ENCODE data around the gene TRIM33. TPM values are rescaled to one million over a fixed set of nuclear protein-coding genes. Genes with fewer than 3 reads are reported as not detected.
"Not testable (repeated sequence)": the region's sequence is repeated elsewhere in the genome, so short reads cannot be mapped to it uniquely, and the experiment has no call there.

TRIM33 gene
- total and polyA plus RNA-seq, 4 donors: 5.6 to 42.8 (median 30.4) TPM

DNA sequence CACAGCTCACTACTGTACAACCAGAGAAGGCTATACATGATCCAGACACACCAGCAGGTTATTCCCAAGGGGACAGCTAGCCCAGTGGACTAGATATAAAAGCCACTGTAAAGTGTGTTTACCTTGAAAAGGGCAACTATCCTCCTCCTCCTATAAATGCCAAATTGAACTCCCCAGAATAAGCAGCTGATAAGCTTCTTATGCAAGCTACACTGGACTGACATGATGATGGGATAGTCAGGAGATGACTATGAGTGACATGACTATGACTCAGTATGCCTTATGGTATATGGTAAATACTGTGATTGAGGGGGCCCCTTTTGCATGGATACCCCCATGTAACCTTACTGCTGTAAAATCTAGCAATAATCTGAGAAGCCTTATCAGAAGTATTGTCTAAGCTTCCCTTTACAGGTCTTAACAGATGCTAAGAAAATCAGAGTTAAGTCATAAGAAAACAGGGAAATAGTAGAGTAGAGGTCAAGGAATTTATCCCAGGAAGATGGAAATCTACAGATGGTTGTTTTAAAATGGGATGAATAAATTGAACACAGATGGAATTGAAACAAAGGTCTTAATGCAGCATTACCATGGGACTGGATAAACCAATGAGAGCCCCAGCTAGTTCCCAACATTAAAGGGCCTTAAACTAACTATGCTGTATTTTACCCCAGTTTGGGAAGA lies 55.8 kb downstream of the TRIM33 start:
- Histone ChIP-seq H3K4me3 (ENCODE audit: low read length in 2 of 2) (no peak overlapping the region), H3K36me3 (ENCODE audit: control insufficient read depth in 1 of 2, insufficient read depth in 2 of 2, low read length in 1 of 2) (peaks cover 4 to 5% of the 10 kb centered on the region in 2 donors), H3K27ac (ENCODE audit: low read depth in 1 of 2, low read length in 2 of 2) (no peak overlapping the region), H3K4me1 (ENCODE audit: control insufficient read depth in 1 of 2, insufficient read depth in 2 of 2, low read length in 2 of 2) (no peaks in the 10 kb centered on the region), H3K27me3 (ENCODE audit: control insufficient read depth in 1 of 2, insufficient read depth in 2 of 2, low read length in 1 of 2) (no peaks in the 10 kb centered on the region), H3K9me3 (ENCODE audit: control insufficient read depth, low read length) (no peaks in the 10 kb centered on the region)
- DNase-seq (no peak), ATAC-seq (ENCODE audit: low FRiP score) (no peak)
- intact Hi-C loops (cut with DNase I): no loop called here

DNA sequence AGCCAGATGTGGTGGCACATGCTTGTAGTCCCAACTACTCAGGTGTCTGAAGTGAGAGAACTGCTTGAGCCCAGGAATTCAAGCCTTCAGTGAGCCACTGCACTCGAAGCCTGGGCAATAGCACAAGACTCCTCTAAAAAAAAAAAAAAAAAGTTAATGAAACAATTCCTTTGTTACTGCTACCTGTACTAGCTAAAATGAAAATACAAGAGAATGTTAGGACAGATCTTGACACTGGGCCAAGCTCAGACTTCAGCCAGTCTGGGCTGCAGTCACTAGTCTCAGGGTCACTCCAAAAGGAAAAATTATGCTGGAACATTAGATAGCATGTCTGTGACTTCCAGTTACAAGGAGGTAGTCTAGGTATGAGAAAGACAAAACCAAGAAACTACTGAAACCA lies 56.5 kb downstream of the TRIM33 start:
- ATAC-seq (ENCODE audit: low FRiP score): no peak
- Histone ChIP-seq H3K9me3 (ENCODE audit: control insufficient read depth, low read length) (no peaks in the 10 kb centered on the region), H3K4me1 (ENCODE audit: control insufficient read depth in 1 of 2, insufficient read depth in 2 of 2, low read length in 2 of 2) (no peaks in the 10 kb centered on the region), H3K27ac (ENCODE audit: low read depth in 1 of 2, low read length in 2 of 2) (no peak overlapping the region), H3K27me3 (ENCODE audit: control insufficient read depth in 1 of 2, insufficient read depth in 2 of 2, low read length in 1 of 2) (no peaks in the 10 kb centered on the region), H3K4me3 (ENCODE audit: low read length in 2 of 2) (no peak overlapping the region), H3K36me3 (ENCODE audit: control insufficient read depth in 1 of 2, insufficient read depth in 2 of 2, low read length in 1 of 2) (peaks cover 1 to 5% of the 10 kb centered on the region in 2 donors)
- no peak for DNase-seq
- intact Hi-C loops (cut with DNase I): no loop called here
- 84 to 90% methylated on average over 1 of the region's 1 CpG for WGBS, 2 donors

DNA sequence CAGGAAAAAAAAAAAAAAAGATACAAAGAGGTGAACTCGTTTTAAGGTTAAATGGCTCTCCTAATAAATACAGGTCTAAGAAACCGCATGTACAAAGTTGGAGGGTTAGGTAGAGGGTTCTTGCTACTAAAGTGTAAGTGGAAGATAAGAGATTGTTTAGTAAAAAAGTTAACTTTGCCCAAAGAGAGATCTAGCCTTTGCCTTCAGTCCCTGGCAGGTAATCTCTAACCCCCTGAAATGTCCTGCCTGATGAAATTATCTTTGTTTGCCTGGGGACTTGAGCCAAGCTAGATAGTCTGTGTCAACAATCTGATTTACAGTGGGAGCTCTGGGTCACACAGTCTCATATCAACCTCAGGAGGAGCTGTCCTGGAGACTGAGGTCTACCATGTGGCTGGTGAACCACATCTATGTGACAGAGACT lies 57.6 kb downstream of the TRIM33 start:
- Histone ChIP-seq H3K4me3 (ENCODE audit: low read length in 2 of 2) (no peak overlapping the region), H3K36me3 (ENCODE audit: control insufficient read depth in 1 of 2, insufficient read depth in 2 of 2, low read length in 1 of 2) (peaks cover 0 to 6% of the 10 kb centered on the region in 2 donors), H3K27me3 (ENCODE audit: control insufficient read depth in 1 of 2, insufficient read depth in 2 of 2, low read length in 1 of 2) (no peaks in the 10 kb centered on the region), H3K9me3 (ENCODE audit: control insufficient read depth, low read length) (no peaks in the 10 kb centered on the region), H3K4me1 (ENCODE audit: control insufficient read depth in 1 of 2, insufficient read depth in 2 of 2, low read length in 2 of 2) (no peaks in the 10 kb centered on the region), H3K27ac (ENCODE audit: low read depth in 1 of 2, low read length in 2 of 2) (no peak overlapping the region)
- WGBS, 2 donors: 78 to 90% methylated on average over 2 of the region's 2 CpGs
- intact Hi-C loops (cut with DNase I): no loop called here
- ATAC-seq (ENCODE audit: low FRiP score) (no peak), DNase-seq (no peak)

DNA sequence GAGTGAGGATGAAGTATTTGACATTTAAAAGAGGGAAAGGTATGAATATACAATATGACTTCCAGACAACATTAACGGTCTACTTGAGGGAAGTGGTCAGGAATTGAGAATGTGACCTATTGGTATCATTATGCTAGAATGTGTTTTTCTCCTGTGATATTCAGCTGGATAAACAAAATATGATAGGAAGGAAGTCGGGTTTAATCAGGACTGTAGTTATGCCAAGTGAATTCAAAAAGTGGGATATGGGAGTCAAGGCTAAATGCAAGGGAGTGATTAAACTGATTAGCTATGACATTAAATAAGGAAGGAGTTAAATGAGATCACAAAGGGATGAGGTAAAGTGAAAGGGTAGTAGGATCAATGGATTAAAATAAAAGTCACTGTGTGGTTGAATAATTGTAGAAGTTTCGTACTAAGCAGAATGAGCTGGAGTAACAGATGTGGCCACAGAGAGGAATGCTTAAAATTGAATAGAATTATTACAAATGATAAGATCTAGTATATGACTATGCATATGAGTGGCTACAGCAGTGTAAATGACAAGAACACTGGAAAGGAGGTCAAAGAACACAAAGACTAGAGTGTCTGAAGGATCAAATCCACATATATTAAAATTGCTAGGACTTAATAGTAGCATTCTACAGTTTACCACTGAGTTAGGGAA lies 62.5 kb downstream of the TRIM33 start:
- ATAC-seq (ENCODE audit: low FRiP score) (no peak), DNase-seq (no peak)
- 84 to 85% methylated on average over 3 of the region's 3 CpGs for WGBS, 2 donors
- peaks cover 0 to 4% of the 10 kb centered on the region in 2 donors for H3K36me3 ChIP-seq (ENCODE audit: control insufficient read depth in 1 of 2, insufficient read depth in 2 of 2, low read length in 1 of 2)
- intact Hi-C loops (cut with DNase I): loop anchor here in 1 of 2 donors (10.0 kb wide), 1 partner anchor 66 kb away; the partner anchor contains the start of gene TRIM33
- H3K4me3 ChIP-seq (ENCODE audit: low read length in 2 of 2): no peak overlapping the region
- no peak overlapping the region for H3K27ac ChIP-seq (ENCODE audit: low read depth in 1 of 2, low read length in 2 of 2)
- H3K27me3 ChIP-seq (ENCODE audit: control insufficient read depth in 1 of 2, insufficient read depth in 2 of 2, low read length in 1 of 2): no peaks in the 10 kb centered on the region
- no peaks in the 10 kb centered on the region for H3K9me3 ChIP-seq (ENCODE audit: control insufficient read depth, low read length)
- no peaks in the 10 kb centered on the region for H3K4me1 ChIP-seq (ENCODE audit: control insufficient read depth in 1 of 2, insufficient read depth in 2 of 2, low read length in 2 of 2)

DNA sequence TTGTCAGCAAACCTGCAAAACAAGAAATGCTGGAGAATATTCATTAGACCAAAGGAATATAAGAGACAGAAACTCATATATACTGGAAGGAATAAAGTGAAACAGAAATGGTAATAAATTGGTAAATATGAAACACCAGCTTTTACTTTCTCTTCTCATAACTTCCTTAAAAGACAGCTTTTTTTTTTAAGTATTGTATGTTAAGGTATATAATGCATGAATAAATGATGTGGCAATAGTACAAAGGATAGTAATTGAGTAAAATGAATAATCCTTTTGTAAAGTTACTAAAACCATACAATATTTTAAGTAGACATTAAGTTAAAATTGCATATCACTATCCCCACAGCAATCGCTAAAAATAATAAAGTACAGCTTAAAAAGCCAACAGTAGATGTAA lies 64.8 kb downstream of the TRIM33 start:
- Histone ChIP-seq H3K27me3 (ENCODE audit: control insufficient read depth in 1 of 2, insufficient read depth in 2 of 2, low read length in 1 of 2) (no peaks in the 10 kb centered on the region), H3K36me3 (ENCODE audit: control insufficient read depth in 1 of 2, insufficient read depth in 2 of 2, low read length in 1 of 2) (peaks cover 0 to 4% of the 10 kb centered on the region in 2 donors), H3K27ac (ENCODE audit: low read depth in 1 of 2, low read length in 2 of 2) (no peak overlapping the region), H3K4me3 (ENCODE audit: low read length in 2 of 2) (no peak overlapping the region), H3K4me1 (ENCODE audit: control insufficient read depth in 1 of 2, insufficient read depth in 2 of 2, low read length in 2 of 2) (no peaks in the 10 kb centered on the region), H3K9me3 (ENCODE audit: control insufficient read depth, low read length) (no peaks in the 10 kb centered on the region)
- DNase-seq: no peak
- intact Hi-C loops (cut with DNase I): loop anchor here in 1 of 2 donors (10.0 kb wide), 1 partner anchor 69 kb away; the partner anchor contains the start of gene TRIM33
- WGBS, 2 donors: 80 to 88% methylated on average over 1 of the region's 1 CpG
- ATAC-seq (ENCODE audit: low FRiP score): no peak

DNA sequence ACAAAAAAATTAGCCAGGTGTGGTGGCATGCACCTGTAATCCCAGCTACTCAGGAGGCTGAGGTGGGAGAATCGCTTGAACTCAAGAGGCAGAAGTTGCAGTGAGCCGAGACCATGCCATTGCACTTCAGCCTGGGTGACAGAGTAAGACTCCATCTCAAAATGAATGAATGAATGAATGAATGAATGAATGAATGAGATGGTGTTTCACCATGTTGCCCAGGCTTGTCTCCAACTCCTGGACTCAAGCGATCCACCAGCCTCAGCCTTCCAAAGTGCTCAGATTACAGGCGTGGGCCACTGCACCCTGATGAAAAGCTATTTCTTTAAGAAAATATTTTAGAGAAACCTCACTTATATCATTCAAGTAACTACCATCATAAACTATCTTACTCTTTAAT lies 67.8 kb downstream of the TRIM33 start:
- H3K27ac ChIP-seq (ENCODE audit: low read depth in 1 of 2, low read length in 2 of 2); DNase-seq; H3K36me3 ChIP-seq (ENCODE audit: control insufficient read depth in 1 of 2, insufficient read depth in 2 of 2, low read length in 1 of 2); H3K9me3 ChIP-seq (ENCODE audit: control insufficient read depth, low read length); H3K27me3 ChIP-seq (ENCODE audit: control insufficient read depth in 1 of 2, insufficient read depth in 2 of 2, low read length in 1 of 2); H3K4me3 ChIP-seq (ENCODE audit: low read length in 2 of 2); H3K4me1 ChIP-seq (ENCODE audit: control insufficient read depth in 1 of 2, insufficient read depth in 2 of 2, low read length in 2 of 2); ATAC-seq (ENCODE audit: low FRiP score): not testable (repeated sequence)
- 96 to 98% methylated on average over 4 of the region's 4 CpGs for WGBS, 2 donors
- intact Hi-C loops (cut with DNase I): loop anchor here in 1 of 2 donors (10.0 kb wide), 1 partner anchor 72 kb away; the partner anchor contains the start of gene TRIM33

DNA sequence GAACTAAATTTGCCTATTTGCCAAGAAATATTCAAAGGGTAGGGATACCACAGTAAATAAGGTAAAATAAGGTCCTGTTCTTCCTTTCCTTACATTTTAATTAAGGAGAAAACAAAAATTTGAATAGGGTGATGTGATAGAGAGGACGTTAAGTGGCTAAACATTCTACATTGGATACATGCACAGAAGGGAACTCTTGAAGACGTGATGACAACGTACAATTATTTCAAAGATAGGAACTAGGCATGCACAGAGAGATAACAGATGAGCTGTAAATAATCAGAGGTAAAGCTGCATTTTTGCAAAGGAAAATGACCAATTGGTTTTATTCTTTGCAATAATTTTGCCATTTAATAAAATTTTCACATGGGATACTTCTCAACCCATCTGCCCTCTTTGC lies 69.7 kb downstream of the TRIM33 start:
- intact Hi-C loops (cut with DNase I): loop anchor here in 1 of 2 donors (10.0 kb wide), 1 partner anchor 73 kb away; the partner anchor contains the start of gene TRIM33
- ATAC-seq (ENCODE audit: low FRiP score): no peak
- Histone ChIP-seq H3K4me3 (ENCODE audit: low read length in 2 of 2) (no peak overlapping the region), H3K4me1 (ENCODE audit: control insufficient read depth in 1 of 2, insufficient read depth in 2 of 2, low read length in 2 of 2) (no peaks in the 10 kb centered on the region), H3K27me3 (ENCODE audit: control insufficient read depth in 1 of 2, insufficient read depth in 2 of 2, low read length in 1 of 2) (no peaks in the 10 kb centered on the region), H3K27ac (ENCODE audit: low read depth in 1 of 2, low read length in 2 of 2) (no peak overlapping the region), H3K36me3 (ENCODE audit: control insufficient read depth in 1 of 2, insufficient read depth in 2 of 2, low read length in 1 of 2) (peaks cover 0 to 2% of the 10 kb centered on the region in 2 donors), H3K9me3 (ENCODE audit: control insufficient read depth, low read length) (no peaks in the 10 kb centered on the region)
- no peak for DNase-seq
- WGBS, 2 donors: 93 to 94% methylated on average over 3 of the region's 3 CpGs

DNA sequence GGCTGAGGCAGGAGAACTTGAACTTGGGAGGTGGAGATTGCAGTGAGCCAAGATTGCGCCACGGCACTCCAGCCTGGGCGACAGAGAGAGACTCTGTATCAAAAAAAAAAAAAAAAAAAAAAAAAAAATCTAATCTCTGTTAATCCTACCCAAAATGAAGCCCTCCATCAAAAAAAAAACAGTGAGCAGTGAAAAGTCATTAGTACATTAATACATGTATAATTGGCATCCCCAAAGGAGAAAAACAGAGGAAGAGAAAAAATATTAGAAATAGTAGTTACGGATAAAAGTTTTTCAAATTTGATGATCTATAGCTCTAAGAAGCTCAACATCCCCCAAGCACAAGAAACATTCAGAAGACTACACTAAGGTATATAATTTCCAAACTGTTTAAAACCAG lies 71.6 kb downstream of the TRIM33 start:
- Histone ChIP-seq H3K4me1 (ENCODE audit: control insufficient read depth in 1 of 2, insufficient read depth in 2 of 2, low read length in 2 of 2) (no peaks in the 10 kb centered on the region), H3K9me3 (ENCODE audit: control insufficient read depth, low read length) (no peaks in the 10 kb centered on the region), H3K36me3 (ENCODE audit: control insufficient read depth in 1 of 2, insufficient read depth in 2 of 2, low read length in 1 of 2) (no peaks in the 10 kb centered on the region), H3K27me3 (ENCODE audit: control insufficient read depth in 1 of 2, insufficient read depth in 2 of 2, low read length in 1 of 2) (no peaks in the 10 kb centered on the region), H3K4me3 (ENCODE audit: low read length in 2 of 2) (no peak overlapping the region), H3K27ac (ENCODE audit: low read depth in 1 of 2, low read length in 2 of 2) (no peak overlapping the region)
- 85 to 97% methylated on average over 4 of the region's 4 CpGs for WGBS, 2 donors
- no peak for DNase-seq
- intact Hi-C loops (cut with DNase I): no loop called here
- ATAC-seq (ENCODE audit: low FRiP score): no peak

DNA sequence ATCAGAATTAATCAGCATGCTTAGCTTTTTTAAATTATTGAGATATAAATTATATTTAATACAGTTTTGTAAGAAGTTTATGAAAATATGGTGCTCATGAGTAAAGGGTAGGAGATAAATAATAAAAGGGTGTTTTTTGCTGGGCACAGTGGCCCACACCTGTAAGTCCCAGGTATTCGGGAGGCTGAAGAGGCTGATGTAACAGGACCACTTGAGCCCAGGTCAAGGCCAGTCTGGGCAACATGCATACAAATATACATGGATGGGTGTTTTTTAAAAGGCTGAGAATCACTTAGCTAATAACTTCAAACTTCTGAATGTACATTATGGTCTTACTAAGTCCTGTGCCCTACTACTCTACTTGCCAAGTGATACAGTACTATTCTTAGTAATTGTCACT lies 73.2 kb downstream of the TRIM33 start:
- no peak for DNase-seq
- WGBS, 2 donors: 88 to 94% methylated on average over 1 of the region's 1 CpG
- Histone ChIP-seq H3K27me3 (ENCODE audit: control insufficient read depth in 1 of 2, insufficient read depth in 2 of 2, low read length in 1 of 2) (no peaks in the 10 kb centered on the region), H3K27ac (ENCODE audit: low read depth in 1 of 2, low read length in 2 of 2) (no peak overlapping the region), H3K4me3 (ENCODE audit: low read length in 2 of 2) (no peak overlapping the region), H3K9me3 (ENCODE audit: control insufficient read depth, low read length) (no peaks in the 10 kb centered on the region), H3K4me1 (ENCODE audit: control insufficient read depth in 1 of 2, insufficient read depth in 2 of 2, low read length in 2 of 2) (no peaks in the 10 kb centered on the region), H3K36me3 (ENCODE audit: control insufficient read depth in 1 of 2, insufficient read depth in 2 of 2, low read length in 1 of 2) (no peaks in the 10 kb centered on the region)
- intact Hi-C loops (cut with DNase I): no loop called here
- no peak for ATAC-seq (ENCODE audit: low FRiP score)

Data from aorta (tissue), 5 donors.